OCI-LY7 (cell line): Measurements from ENCODE around the gene FBLN5. TPM values are rescaled to one million over a fixed set of nuclear protein-coding genes. Genes with fewer than 3 reads are reported as not detected.

Experiments used
- BruUV-seq: library from RNA; stranded (reverse); fragments of 400-500 nt; replicated peaks from 2 replicates; lab custom pipeline; 2021; lab: Mats Ljungman, UMichigan
- CTCF ChIA-PET: fragments of 300-600 bp; sonication (Branson Sonifier 250); formaldehyde crosslinking; loops from one replicate; lab custom pipeline; 2022; ENCODE audit warnings: antibody characterized with exemption; ENCODE audit not compliant: unreplicated experiment; lab: Charles Lee
- POLR2A ChIA-PET: fragments of 300-600 bp; sonication (Branson Sonifier 250); formaldehyde crosslinking; loops from one replicate; lab custom pipeline; 2022; ENCODE audit warnings: antibody characterized with exemption; lab: Charles Lee
- DNase-seq: peaks from one replicate; pipeline ENCODE4 v3.0.0-alpha.2; 2015; ENCODE audit warnings: low spot score
- H2AFZ ChIP-seq: fragments of 200-600 bp; sonication (generic), shearing (Covaris generic); 2 replicates; pipeline ENCODE4 v1.6.1; 2014; ENCODE audit warnings: mild to moderate bottlenecking, antibody characterized with exemption, low read length, moderate library complexity
- H3K27ac ChIP-seq: fragments of 200-600 bp; sonication (generic); 2 replicates; pipeline ENCODE4 v1.5.1; 2014; ENCODE audit warnings: mixed run types, low read depth, mild to moderate bottlenecking, moderate library complexity, low read length, inconsistent platforms; ENCODE audit not compliant: poor library complexity, severe bottlenecking
- H3K36me3 ChIP-seq: fragments of 200-600 bp; sonication (generic); 2 replicates; pipeline ENCODE4 v1.6.1; 2014; ENCODE audit warnings: mild to moderate bottlenecking, antibody characterized with exemption, low read length, moderate library complexity, mixed read lengths; ENCODE audit not compliant: insufficient read depth
- H3K4me1 ChIP-seq: fragments of 200-600 bp; sonication (generic); 2 replicates; pipeline ENCODE4 v1.5.1; 2014; ENCODE audit warnings: mild to moderate bottlenecking, low read length; ENCODE audit not compliant: insufficient read depth, poor library complexity, severe bottlenecking
- H3K4me2 ChIP-seq: fragments of 200-600 bp; sonication (generic); 2 replicates; pipeline ENCODE4 v1.6.1; 2014; ENCODE audit warnings: mild to moderate bottlenecking, low read length
- H3K4me3 ChIP-seq: fragments of 200-600 bp; sonication (generic); 2 replicates; pipeline ENCODE4 v1.5.1; 2014; ENCODE audit warnings: mild to moderate bottlenecking, low read depth, low read length; ENCODE audit not compliant: poor library complexity, severe bottlenecking
- H3K79me2 ChIP-seq: fragments of 200-600 bp; sonication (generic); 2 replicates; pipeline ENCODE4 v1.6.1; 2016; ENCODE audit warnings: low read depth, mild to moderate bottlenecking, low read length, moderate library complexity, mixed read lengths; ENCODE audit not compliant: insufficient read depth
- H3K9me2 ChIP-seq: fragments of 200-600 bp; sonication (generic); 2 replicates; pipeline ENCODE4 v1.6.1; 2016; ENCODE audit warnings: mild to moderate bottlenecking, low read length, mixed read lengths; ENCODE audit not compliant: insufficient read depth
- H3K9me3 ChIP-seq: fragments of 200-600 bp; sonication (generic); 2 replicates; pipeline ENCODE4 v1.6.1; 2014; ENCODE audit warnings: mild to moderate bottlenecking, mixed run types, low read length, mixed read lengths
- H4K20me1 ChIP-seq: fragments of 200-600 bp; sonication (generic); 2 replicates; pipeline ENCODE4 v1.6.1; 2014; ENCODE audit warnings: mild to moderate bottlenecking, antibody characterized with exemption, low read length, moderate library complexity, mixed read lengths; ENCODE audit not compliant: insufficient read depth
- EZH2phosphoT487 ChIP-seq: fragments of 200-600 bp; sonication (generic); IDR thresholded peaks from 2 replicates; pipeline ENCODE4 v1.6.1; 2018; ENCODE audit warnings: low read depth, borderline replicate concordance, mild to moderate bottlenecking, mixed run types, antibody characterized with exemption, low read length, moderate library complexity, mixed read lengths
- intact Hi-C: fragments of 100-400 bp; cut with micrococcal nuclease; formaldehyde crosslinking; loops from one replicate; pipeline ENCODE4 v1.10.0; 2022; ENCODE audit not compliant: unreplicated experiment
- total RNA-seq, 2 experiments: library from RNA; depleted of rRNA in 1 of 2; stranded (reverse); fragments of >200 nt in 1 of 2; shearing (Covaris generic) in 1 of 2; gene quantifications; 2 replicates each; pipeline ENCODE4 v1.2.3, GENCODE V29; 2014 to 2022
- TF ChIP-seq, protein P1 (sequence below): fragments of 200-600 bp; sonication (generic); conservative IDR thresholded peaks from 2 replicates; pipeline ENCODE4 v1.5.1; 2014; ENCODE audit warnings: mild to moderate bottlenecking, antibody characterized with exemption, low read length, moderate library complexity, mixed read lengths

Gene FBLN5
- total RNA-seq, 2 experiments from 2014 or later: 0.91 to 2.3 TPM

DNA sequence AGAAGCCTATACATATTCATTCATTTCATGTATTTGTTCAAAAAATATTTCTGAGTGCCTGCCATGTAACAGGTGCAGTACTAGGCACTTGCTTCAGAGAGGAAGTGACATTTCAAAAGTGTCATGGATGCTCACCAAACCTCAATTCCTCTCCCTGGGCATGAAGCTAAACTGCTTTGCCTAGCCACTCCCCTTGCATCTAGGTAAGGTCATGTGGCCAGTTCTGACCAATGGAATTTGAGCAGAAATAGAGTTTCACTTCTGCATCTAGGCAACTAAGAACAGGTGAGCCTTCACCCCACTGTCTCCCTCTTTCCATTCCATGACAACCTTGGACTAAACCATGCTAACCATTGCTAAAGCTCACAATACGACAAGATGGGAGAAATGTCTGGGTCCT, 107.7 kb downstream of the FBLN5 start:
- Histone ChIP-seq H3K36me3 (no peaks in the 10 kb centered on the region), H2AFZ (no peak overlapping the region), H3K27ac (no peak overlapping the region), H3K4me2 (no peak overlapping the region), H3K9me3 (no peaks in the 10 kb centered on the region), H4K20me1 (no peaks in the 10 kb centered on the region), H3K4me3 (no peak overlapping the region), H3K79me2 (no peaks in the 10 kb centered on the region), H3K9me2 (no peaks in the 10 kb centered on the region), H3K4me1 (peaks cover 9% of the 10 kb centered on the region)
- POLR2A ChIA-PET: interaction anchor here (0.5 kb wide), 1 partner anchor 21 kb away, joined by 3 read pairs; no protein-coding TSS in a partner anchor
- TF ChIP-seq, protein P1, sequence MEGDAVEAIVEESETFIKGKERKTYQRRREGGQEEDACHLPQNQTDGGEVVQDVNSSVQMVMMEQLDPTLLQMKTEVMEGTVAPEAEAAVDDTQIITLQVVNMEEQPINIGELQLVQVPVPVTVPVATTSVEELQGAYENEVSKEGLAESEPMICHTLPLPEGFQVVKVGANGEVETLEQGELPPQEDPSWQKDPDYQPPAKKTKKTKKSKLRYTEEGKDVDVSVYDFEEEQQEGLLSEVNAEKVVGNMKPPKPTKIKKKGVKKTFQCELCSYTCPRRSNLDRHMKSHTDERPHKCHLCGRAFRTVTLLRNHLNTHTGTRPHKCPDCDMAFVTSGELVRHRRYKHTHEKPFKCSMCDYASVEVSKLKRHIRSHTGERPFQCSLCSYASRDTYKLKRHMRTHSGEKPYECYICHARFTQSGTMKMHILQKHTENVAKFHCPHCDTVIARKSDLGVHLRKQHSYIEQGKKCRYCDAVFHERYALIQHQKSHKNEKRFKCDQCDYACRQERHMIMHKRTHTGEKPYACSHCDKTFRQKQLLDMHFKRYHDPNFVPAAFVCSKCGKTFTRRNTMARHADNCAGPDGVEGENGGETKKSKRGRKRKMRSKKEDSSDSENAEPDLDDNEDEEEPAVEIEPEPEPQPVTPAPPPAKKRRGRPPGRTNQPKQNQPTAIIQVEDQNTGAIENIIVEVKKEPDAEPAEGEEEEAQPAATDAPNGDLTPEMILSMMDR: no peak
- TF ChIP-seq EZH2phosphoT487: no peak
- CTCF ChIA-PET: interaction anchor here (0.6 kb wide), 1 partner anchor 34 kb away, joined by 3 read pairs; no protein-coding TSS in a partner anchor
- peak; percentile 60 for DNase-seq
- intact Hi-C loops: no loop called here
- BruUV-seq: no TSS peak

DNA sequence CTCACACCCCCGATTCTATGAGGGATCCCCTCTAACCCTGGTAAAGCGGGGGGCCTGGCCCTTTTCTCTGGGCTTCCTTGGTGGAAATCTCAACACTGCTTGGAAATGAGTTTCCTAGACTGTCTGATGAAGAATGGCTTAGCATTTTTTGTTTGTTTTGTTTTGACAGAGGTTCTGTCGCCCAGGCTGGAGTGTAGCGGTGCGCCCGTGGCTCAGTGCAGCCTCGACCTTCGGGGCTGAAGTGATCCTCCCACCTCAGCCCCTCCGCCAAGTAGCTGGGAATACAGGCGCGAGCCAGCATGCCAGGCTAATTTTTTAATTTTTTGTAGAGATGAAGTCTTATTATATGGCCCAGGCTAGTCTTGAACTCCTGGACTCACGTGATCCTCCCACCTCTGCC, 110.4 kb downstream of the FBLN5 start:
- peak overlapping the region; percentile 36 for H3K4me3 ChIP-seq
- intact Hi-C loops: no loop called here
- H3K4me2 ChIP-seq: peak overlapping the region; percentile 39; the same call in 1 of the 2 replicates
- no peak for DNase-seq
- H3K9me3 ChIP-seq: no peaks in the 10 kb centered on the region
- no peak overlapping the region for H3K27ac ChIP-seq
- no peaks in the 10 kb centered on the region for H3K9me2 ChIP-seq
- no peaks in the 10 kb centered on the region for H4K20me1 ChIP-seq
- POLR2A ChIA-PET: no interaction called here
- CTCF ChIA-PET: no interaction called here
- TF ChIP-seq, protein P1: no peak
- TF ChIP-seq EZH2phosphoT487: no peak
- peaks cover 9% of the 10 kb centered on the region for H3K4me1 ChIP-seq
- H3K36me3 ChIP-seq: no peaks in the 10 kb centered on the region
- no peaks in the 10 kb centered on the region for H3K79me2 ChIP-seq
- no peak overlapping the region for H2AFZ ChIP-seq
- BruUV-seq: no TSS peak
